Chondrocyte (in vitro differentiated cells): Measurements from ENCODE around the gene SCAMP2. TPM values are rescaled to one million over a fixed set of nuclear protein-coding genes. Genes with fewer than 3 reads are reported as not detected.

Experiments
- DNase-seq: peaks from one replicate; pipeline ENCODE4 v3.0.0; 2021; ENCODE audit warnings: mixed read lengths, low spot score
- H3K27ac Mint-ChIP-seq: one replicate; pipeline ENCODE4 v1.8.0; 2021; ENCODE audit warnings: mild to moderate bottlenecking, moderate library complexity, mixed read lengths; ENCODE audit not compliant: unreplicated experiment
- H3K27me3 Mint-ChIP-seq: 2 replicates; pipeline ENCODE4 v1.8.0; 2021; ENCODE audit warnings: low read depth, mixed read lengths
- H3K36me3 Mint-ChIP-seq: 2 replicates; pipeline ENCODE4 v1.8.0; 2021; ENCODE audit warnings: low read depth, mixed read lengths
- H3K4me1 Mint-ChIP-seq: 2 replicates; pipeline ENCODE4 v1.8.0; 2021; ENCODE audit warnings: low read depth, mild to moderate bottlenecking, mixed read lengths
- H3K4me3 Mint-ChIP-seq: one replicate; pipeline ENCODE4 v1.8.0; 2021; ENCODE audit warnings: mild to moderate bottlenecking, moderate library complexity, mixed read lengths; ENCODE audit not compliant: unreplicated experiment
- H3K9me3 Mint-ChIP-seq: 2 replicates; pipeline ENCODE4 v1.8.0; 2021; ENCODE audit warnings: low read depth, mixed read lengths
- CTCF ChIP-seq: fragments of 200-600 bp; sonication (generic); IDR thresholded peaks from 2 replicates; pipeline ENCODE4 v1.5.0; 2021; ENCODE audit warnings: antibody characterized with exemption, mild to moderate bottlenecking, moderate library complexity
- total RNA-seq: library from RNA; stranded (reverse); gene quantifications from 3 replicates; pipeline ENCODE4 v1.2.1, GENCODE V29; 2021

Gene SCAMP2
- total RNA-seq, 1 donor from 2014 or later: 67.9 TPM

GRCh38 chr15:74824976-74825375, 48.2 kb downstream of the SCAMP2 start:
- Mint-ChIP-seq H3K36me3 (no peaks in the 10 kb centered on the region), H3K4me3 (no peak overlapping the region), H3K4me1 (no peaks in the 10 kb centered on the region), H3K27me3 (peaks cover 24% of the 10 kb centered on the region), H3K27ac (no peak overlapping the region), H3K9me3 (no peaks in the 10 kb centered on the region)
- no peak for TF ChIP-seq CTCF
- DNase-seq: no peak

GRCh38 chr15:74823324-74823723, 49.8 kb downstream of the SCAMP2 start:
- Mint-ChIP-seq H3K27me3 (peaks cover 23% of the 10 kb centered on the region), H3K4me3 (no peak overlapping the region), H3K9me3 (no peaks in the 10 kb centered on the region), H3K36me3 (no peaks in the 10 kb centered on the region), H3K4me1 (no peaks in the 10 kb centered on the region), H3K27ac (no peak overlapping the region)
- TF ChIP-seq CTCF: no peak
- no peak for DNase-seq

- no peak overlapping the region for H3K4me3 Mint-ChIP-seq
These were observed 50.9 kb downstream of the SCAMP2 start for GRCh38 chr15:74822233-74822632.

GRCh38 chr15:74821790-74822158, 51.4 kb downstream of the SCAMP2 start:
- no peak for DNase-seq
- no peaks in the 10 kb centered on the region for H3K36me3 Mint-ChIP-seq
- no peak overlapping the region for H3K27ac Mint-ChIP-seq
- peaks cover 12% of the 10 kb centered on the region for H3K27me3 Mint-ChIP-seq
- TF ChIP-seq CTCF: no peak
- H3K9me3 Mint-ChIP-seq: no peaks in the 10 kb centered on the region
- peaks cover 4% of the 10 kb centered on the region for H3K4me1 Mint-ChIP-seq
- no peak overlapping the region for H3K4me3 Mint-ChIP-seq

More at GRCh38 chr15:74822233-74822632, 50.9 kb downstream of the SCAMP2 start:
- H3K27ac Mint-ChIP-seq: no peak overlapping the region
- peaks cover 3% of the 10 kb centered on the region for H3K4me1 Mint-ChIP-seq
- TF ChIP-seq CTCF: no peak
- peaks cover 17% of the 10 kb centered on the region for H3K27me3 Mint-ChIP-seq
- no peak for DNase-seq
- no peaks in the 10 kb centered on the region for H3K9me3 Mint-ChIP-seq
- no peaks in the 10 kb centered on the region for H3K36me3 Mint-ChIP-seq

GRCh38 chr15:74821091-74821789, 51.9 kb downstream of the SCAMP2 start:
- no peaks in the 10 kb centered on the region for H3K36me3 Mint-ChIP-seq
- H3K9me3 Mint-ChIP-seq: no peaks in the 10 kb centered on the region
- peaks cover 9% of the 10 kb centered on the region for H3K27me3 Mint-ChIP-seq
- peaks cover 4% of the 10 kb centered on the region for H3K4me1 Mint-ChIP-seq
- no peak for DNase-seq
- H3K4me3 Mint-ChIP-seq: no peak overlapping the region
- H3K27ac Mint-ChIP-seq: no peak overlapping the region
- TF ChIP-seq CTCF: no peak
